Measurements from ENCODE around the gene TMTC1. TPM values are rescaled to one million over a fixed set of nuclear protein-coding genes. Genes with fewer than 3 reads are reported as not detected.

TMTC1 gene
- total RNA-seq, 4 donors from 2014 or later, result 84.0 to 177 (median 105) TPM

GRCh38 chr12:29625359-29625953 lies 158.3 kb downstream of the TMTC1 start:
- peaks cover 11 to 19% (median 12%) of the 10 kb centered on the region in 4 donors for H3K4me1 ChIP-seq
- no peak overlapping the region for H3K4me3 ChIP-seq
- H3K9me3 ChIP-seq, result no peaks in the 10 kb centered on the region
- no peaks in the 10 kb centered on the region for H3K27me3 ChIP-seq
- TF ChIP-seq CTCF (IDR thresholded peaks at IDR 0.05) (no peak), POLR2A (IDR thresholded peaks at IDR 0.05; ENCODE audit: low read depth) (no peak), POLR2AphosphoS5 (IDR thresholded peaks at IDR 0.05) (no peak), EP300 (IDR thresholded peaks at IDR 0.05) (no peak)
- WGBS, result 29% methylated on average over 2 of the region's 2 CpGs
- H3K36me3 ChIP-seq, result peaks cover 0 to 32% (median 19%) of the 10 kb centered on the region in 4 donors
- H3K27ac ChIP-seq (replicated peaks in 1 of 4), result no peak overlapping the region
- intact Hi-C loops (cut with DNase I), result no loop called here
- DNase-seq (ENCODE audit: extremely low spot score), result no peak

GRCh38 chr12:29622251-29622650 lies 161.5 kb downstream of the TMTC1 start:
- no peak overlapping the region for H3K27ac ChIP-seq (replicated peaks in 1 of 4)

GRCh38 chr12:29620030-29620429 lies 163.7 kb downstream of the TMTC1 start:
- TF ChIP-seq EP300 (IDR thresholded peaks at IDR 0.05), result no peak
- no peak for TF ChIP-seq POLR2AphosphoS5 (IDR thresholded peaks at IDR 0.05)
- no peak for TF ChIP-seq CTCF (IDR thresholded peaks at IDR 0.05)
- no peak for TF ChIP-seq POLR2A (IDR thresholded peaks at IDR 0.05; ENCODE audit: low read depth)
- H3K27me3 ChIP-seq, result no peaks in the 10 kb centered on the region
- H3K4me1 ChIP-seq, result peaks cover 0 to 4% (median 2%) of the 10 kb centered on the region in 4 donors
- no peak for DNase-seq (ENCODE audit: extremely low spot score)
- H3K4me3 ChIP-seq, result no peak overlapping the region
- no peak overlapping the region for H3K27ac ChIP-seq (replicated peaks in 1 of 4)
- H3K9me3 ChIP-seq, result no peaks in the 10 kb centered on the region
- 95% methylated on average over 1 of the region's 1 CpG for WGBS
- intact Hi-C loops (cut with DNase I), result no loop called here
- H3K36me3 ChIP-seq, result peaks cover 0 to 13% (median 2%) of the 10 kb centered on the region in 4 donors

More at GRCh38 chr12:29622251-29622650, 161.5 kb downstream of the TMTC1 start:
- TF ChIP-seq POLR2A (IDR thresholded peaks at IDR 0.05; ENCODE audit: low read depth), result no peak
- no peak for TF ChIP-seq EP300 (IDR thresholded peaks at IDR 0.05)
- no peak for TF ChIP-seq CTCF (IDR thresholded peaks at IDR 0.05)
- TF ChIP-seq POLR2AphosphoS5 (IDR thresholded peaks at IDR 0.05), result no peak
- no peak overlapping the region for H3K4me3 ChIP-seq
- DNase-seq (ENCODE audit: extremely low spot score), result no peak
- 96% methylated on average over 1 of the region's 1 CpG for WGBS
- H3K4me1 ChIP-seq, result peaks cover 11 to 19% (median 12%) of the 10 kb centered on the region in 4 donors
- no peaks in the 10 kb centered on the region for H3K27me3 ChIP-seq
- H3K36me3 ChIP-seq, result peaks cover 0 to 13% (median 2%) of the 10 kb centered on the region in 4 donors
- intact Hi-C loops (cut with DNase I), result no loop called here
- no peaks in the 10 kb centered on the region for H3K9me3 ChIP-seq

- no peak for DNase-seq (ENCODE audit: extremely low spot score)
- peaks cover 0 to under 1% (median under 1%) of the 10 kb centered on the region in 4 donors for H3K4me1 ChIP-seq
- WGBS, result 78% methylated on average over 1 of the region's 1 CpG
- peaks cover 0 to 22% (median 2%) of the 10 kb centered on the region in 4 donors for H3K36me3 ChIP-seq
- intact Hi-C loops (cut with DNase I), result no loop called here
- H3K27ac ChIP-seq (replicated peaks in 1 of 4), result no peak overlapping the region
- TF ChIP-seq POLR2AphosphoS5 (IDR thresholded peaks at IDR 0.05), result no peak
- no peak for TF ChIP-seq CTCF (IDR thresholded peaks at IDR 0.05)
- TF ChIP-seq EP300 (IDR thresholded peaks at IDR 0.05), result no peak
- TF ChIP-seq POLR2A (IDR thresholded peaks at IDR 0.05; ENCODE audit: low read depth), result no peak
- H3K27me3 ChIP-seq, result no peaks in the 10 kb centered on the region
- no peaks in the 10 kb centered on the region for H3K9me3 ChIP-seq
- no peak overlapping the region for H3K4me3 ChIP-seq
Observed at GRCh38 chr12:29617407-29617803, 166.3 kb downstream of the TMTC1 start.
